WTC11 (cell line): ENCODE data around the gene COG5. TPM values are rescaled to one million over a fixed set of nuclear protein-coding genes. Genes with fewer than 3 reads are reported as not detected.

Experiments
- ATAC-seq: fragments of 200-7000 bp; cut with Tn5 transposase; 2 replicates; pipeline ENCODE4 v1.10.0; 2021; ENCODE audit warnings: mild to moderate bottlenecking, moderate library complexity
- CTCF ChIA-PET: fragments of 300-600 bp; sonication (Branson Sonifier 250); formaldehyde crosslinking; loops from one replicate; lab custom pipeline; 2021; ENCODE audit warnings: antibody characterized with exemption; lab: Charles Lee
- POLR2A ChIA-PET: fragments of 350-600 bp; sonication (Branson Sonifier 250); formaldehyde crosslinking; loops from one replicate; lab custom pipeline; 2021; ENCODE audit warnings: antibody characterized with exemption; lab: Charles Lee
- DNase-seq: peaks from one replicate; pipeline ENCODE4 v3.0.0; 2021; ENCODE audit warnings: low spot score
- H3K27ac Mint-ChIP-seq: 2 replicates; pipeline ENCODE4 v1.8.0; 2021; ENCODE audit warnings: mixed read lengths
- H3K27me3 Mint-ChIP-seq: 2 replicates; pipeline ENCODE4 v1.8.0; 2021; ENCODE audit warnings: low read depth, mild to moderate bottlenecking, moderate library complexity, mixed read lengths
- H3K36me3 Mint-ChIP-seq: 2 replicates; pipeline ENCODE4 v1.8.0; 2021; ENCODE audit warnings: mixed read lengths
- H3K4me1 Mint-ChIP-seq: 2 replicates; pipeline ENCODE4 v1.8.0; 2022; ENCODE audit warnings: mixed read lengths
- H3K4me3 Mint-ChIP-seq: 2 replicates; pipeline ENCODE4 v1.8.0; 2021; ENCODE audit warnings: mild to moderate bottlenecking, moderate library complexity, mixed read lengths
- H3K9me3 Mint-ChIP-seq: 2 replicates; pipeline ENCODE4 v1.8.0; 2021; ENCODE audit warnings: mixed read lengths
- FOXP1 ChIP-seq: sonication (generic); formaldehyde crosslinking; IDR thresholded peaks from 2 replicates; pipeline ENCODE4 v1.8.0; 2022; ENCODE audit warnings: missing genetic modification reagents, mild to moderate bottlenecking, moderate library complexity, borderline replicate concordance
- GABPB1 ChIP-seq: sonication (generic); formaldehyde crosslinking; IDR thresholded peaks from 2 replicates; pipeline ENCODE4 v1.8.1; 2023; ENCODE audit warnings: mild to moderate bottlenecking, missing genetic modification reagents
- GTF2I ChIP-seq: fragments of 250-450 bp; sonication (Bioruptor Pico); conservative IDR thresholded peaks from 2 replicates; pipeline ENCODE4 v1.4.0; 2021; ENCODE audit warnings: mild to moderate bottlenecking
- KAT7 ChIP-seq: sonication (generic); formaldehyde crosslinking; IDR thresholded peaks from 2 replicates; pipeline ENCODE4 v1.8.1; 2023; ENCODE audit warnings: missing genetic modification reagents, mild to moderate bottlenecking, borderline replicate concordance
- PRRX2 ChIP-seq: fragments of 250-450 bp; sonication (Bioruptor Pico); IDR thresholded peaks from 2 replicates; pipeline ENCODE4 v1.8.0; 2021; ENCODE audit warnings: mild to moderate bottlenecking
- TEAD1 ChIP-seq: sonication (generic); formaldehyde crosslinking; IDR thresholded peaks from 2 replicates; pipeline ENCODE4 v1.8.0; 2022; ENCODE audit warnings: mild to moderate bottlenecking, missing genetic modification reagents
- ZNF263 ChIP-seq: sonication (generic); formaldehyde crosslinking; IDR thresholded peaks from 2 replicates; pipeline ENCODE4 v1.8.1; 2022; ENCODE audit warnings: low read depth, mild to moderate bottlenecking, moderate library complexity, missing genetic modification reagents
- ZNF317 ChIP-seq: sonication (generic); formaldehyde crosslinking; IDR thresholded peaks from 2 replicates; pipeline ENCODE4 v1.8.1; 2023; ENCODE audit warnings: low read depth, mild to moderate bottlenecking, moderate library complexity, missing genetic modification reagents, borderline replicate concordance
- ZNF423 ChIP-seq: fragments of 250-450 bp; sonication (Bioruptor Pico); IDR thresholded peaks from 2 replicates; pipeline ENCODE4 v2.1.2; 2022; ENCODE audit warnings: mild to moderate bottlenecking, moderate library complexity
- total RNA-seq: library from RNA; stranded (reverse); gene quantifications from 3 replicates; pipeline ENCODE4 v1.2.3, GENCODE V29; 2021
- TF ChIP-seq, protein P1 (sequence below): fragments of 250-450 bp; sonication (Bioruptor Pico); IDR thresholded peaks from 2 replicates; pipeline ENCODE4 v1.9.0; 2021; ENCODE audit warnings: moderate library complexity, mild to moderate bottlenecking, inconsistent platforms, borderline replicate concordance
- TF ChIP-seq, protein P2 (sequence below): sonication (generic); formaldehyde crosslinking; IDR thresholded peaks from 2 replicates; pipeline ENCODE4 v1.8.0; 2022; ENCODE audit warnings: mild to moderate bottlenecking, missing genetic modification reagents
- TF ChIP-seq, protein P3 (sequence below): sonication (generic); formaldehyde crosslinking; IDR thresholded peaks from 2 replicates; pipeline ENCODE4 v1.8.1; 2023; ENCODE audit warnings: mild to moderate bottlenecking, missing genetic modification reagents, moderate library complexity
- TF ChIP-seq, protein P4 (sequence below): sonication (generic); formaldehyde crosslinking; IDR thresholded peaks from 2 replicates; pipeline ENCODE4 v1.8.1; 2022; ENCODE audit warnings: low read depth, missing genetic modification reagents, borderline replicate concordance
- TF ChIP-seq, protein P5 (sequence below): sonication (generic); formaldehyde crosslinking; IDR thresholded peaks from 2 replicates; pipeline ENCODE4 v1.8.1; 2022; ENCODE audit warnings: mild to moderate bottlenecking, missing genetic modification reagents, moderate library complexity, borderline replicate concordance
- TF ChIP-seq, protein P6 (sequence below): sonication (generic); formaldehyde crosslinking; conservative IDR thresholded peaks from 2 replicates; pipeline ENCODE4 v1.8.1; 2022; ENCODE audit warnings: mild to moderate bottlenecking, missing genetic modification reagents
- TF ChIP-seq, protein P7 (sequence below): sonication (generic); formaldehyde crosslinking; IDR thresholded peaks from 2 replicates; pipeline ENCODE4 v1.8.0; 2023; ENCODE audit warnings: missing genetic modification reagents, mild to moderate bottlenecking, borderline replicate concordance

Gene COG5
- total RNA-seq, 1 experiment from 2014 or later: 23.8 TPM

DNA sequence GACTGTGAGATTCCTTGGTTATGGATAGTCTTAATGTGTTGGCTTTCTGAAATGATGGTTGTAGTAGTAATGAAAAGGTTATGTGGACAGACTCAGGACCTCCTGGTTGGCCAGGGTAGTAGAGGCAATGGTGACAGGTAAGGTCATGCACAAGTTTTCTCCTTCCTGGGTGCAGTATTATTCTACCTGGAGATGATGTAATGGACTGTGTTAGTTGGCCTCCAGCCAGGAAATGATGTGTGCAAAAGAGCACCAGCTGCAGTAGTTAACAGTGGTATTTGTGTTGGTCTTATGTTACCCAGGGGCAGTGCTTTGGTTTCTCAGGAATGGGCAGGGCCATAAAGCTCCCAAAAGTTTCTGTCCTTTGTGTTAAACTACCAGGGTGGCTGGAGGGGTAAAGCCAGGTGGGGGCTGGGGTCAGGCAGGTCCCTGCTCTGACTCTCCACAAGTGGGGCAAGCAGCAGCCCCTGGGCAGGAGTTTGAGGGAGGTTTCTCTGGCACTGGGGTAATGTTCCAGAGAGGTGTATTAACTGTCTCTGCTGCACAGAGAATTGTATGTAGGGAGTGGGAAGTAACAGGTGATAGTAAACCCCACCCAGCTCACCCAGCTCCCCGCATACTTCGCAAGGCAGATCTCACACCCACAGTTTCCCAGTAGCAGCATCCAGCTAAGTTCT lies 57.6 kb downstream of the COG5 start:
- H3K4me3 Mint-ChIP-seq: no peak overlapping the region
- no peak overlapping the region for H3K27ac Mint-ChIP-seq
- no peaks in the 10 kb centered on the region for H3K27me3 Mint-ChIP-seq
- no peak for DNase-seq
- TF ChIP-seq GABPB1 (CRISPR knock-in tag): 0 out of 2 replicates have a peak, but pooled peaks have one; percentile 30
- TF ChIP-seq, protein P1, sequence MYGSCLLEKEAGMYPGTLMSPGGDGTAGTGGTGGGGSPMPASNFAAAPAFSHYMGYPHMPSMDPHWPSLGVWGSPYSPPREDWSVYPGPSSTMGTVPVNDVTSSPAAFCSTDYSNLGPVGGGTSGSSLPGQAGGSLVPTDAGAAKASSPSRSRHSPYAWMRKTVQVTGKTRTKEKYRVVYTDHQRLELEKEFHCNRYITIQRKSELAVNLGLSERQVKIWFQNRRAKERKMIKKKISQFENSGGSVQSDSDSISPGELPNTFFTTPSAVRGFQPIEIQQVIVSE: no peak
- TF ChIP-seq, all 79 proteins: peak for 1
- Mint-ChIP-seq H3K4me1 (no peaks in the 10 kb centered on the region; the same call in 1 of the 2 replicates), H3K36me3 (peaks cover 41% of the 10 kb centered on the region), H3K9me3 (peaks cover 33% of the 10 kb centered on the region)
- ChIA-PET CTCF (no interaction called here), POLR2A (no interaction called here)
- ATAC-seq: no peak

DNA sequence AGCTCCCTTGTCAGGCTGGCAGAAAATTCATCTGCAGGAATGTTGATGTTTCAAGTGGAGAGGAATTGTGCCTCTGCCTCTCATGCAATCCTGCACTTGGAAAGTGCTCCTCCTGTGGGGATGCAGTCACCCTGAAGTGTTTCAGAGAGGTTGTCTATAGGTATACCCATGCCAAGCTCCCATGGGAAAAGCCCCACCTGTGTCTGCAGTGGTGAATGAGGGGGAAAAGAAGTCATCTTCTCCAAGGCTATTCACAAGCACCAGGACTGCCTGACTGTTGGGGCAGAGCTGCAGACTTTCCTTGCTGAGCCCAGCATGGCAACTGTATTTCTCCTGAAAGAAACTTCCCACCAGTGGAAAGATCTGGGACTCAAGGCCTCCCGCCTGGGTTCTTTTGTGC lies 58.4 kb downstream of the COG5 start:
- ATAC-seq (no peak), DNase-seq (no peak)
- CTCF ChIA-PET: no interaction called here
- peaks cover 33% of the 10 kb centered on the region for H3K36me3 Mint-ChIP-seq
- peaks cover 25% of the 10 kb centered on the region for H3K9me3 Mint-ChIP-seq
- H3K27ac Mint-ChIP-seq: no peak overlapping the region
- H3K4me1 Mint-ChIP-seq: no peaks in the 10 kb centered on the region; the same call in 1 of the 2 replicates
- no peak overlapping the region for H3K4me3 Mint-ChIP-seq
- POLR2A ChIA-PET: no interaction called here
- TF ChIP-seq, protein P2, sequence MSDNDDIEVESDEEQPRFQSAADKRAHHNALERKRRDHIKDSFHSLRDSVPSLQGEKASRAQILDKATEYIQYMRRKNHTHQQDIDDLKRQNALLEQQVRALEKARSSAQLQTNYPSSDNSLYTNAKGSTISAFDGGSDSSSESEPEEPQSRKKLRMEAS: no peak
- TF ChIP-seq ZNF423 (no peak), GTF2I (no peak), KAT7 (no peak), PRRX2 (no peak), ZNF263 (CRISPR knock-in tag) (no peak), TEAD1 (no peak), FOXP1 (no peak), ZNF317 (CRISPR knock-in tag) (no peak)
- TF ChIP-seq, protein P3, sequence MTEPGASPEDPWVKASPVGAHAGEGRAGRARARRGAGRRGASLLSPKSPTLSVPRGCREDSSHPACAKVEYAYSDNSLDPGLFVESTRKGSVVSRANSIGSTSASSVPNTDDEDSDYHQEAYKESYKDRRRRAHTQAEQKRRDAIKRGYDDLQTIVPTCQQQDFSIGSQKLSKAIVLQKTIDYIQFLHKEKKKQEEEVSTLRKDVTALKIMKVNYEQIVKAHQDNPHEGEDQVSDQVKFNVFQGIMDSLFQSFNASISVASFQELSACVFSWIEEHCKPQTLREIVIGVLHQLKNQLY (CRISPR knock-in tag): no peak
- TF ChIP-seq, protein P4, sequence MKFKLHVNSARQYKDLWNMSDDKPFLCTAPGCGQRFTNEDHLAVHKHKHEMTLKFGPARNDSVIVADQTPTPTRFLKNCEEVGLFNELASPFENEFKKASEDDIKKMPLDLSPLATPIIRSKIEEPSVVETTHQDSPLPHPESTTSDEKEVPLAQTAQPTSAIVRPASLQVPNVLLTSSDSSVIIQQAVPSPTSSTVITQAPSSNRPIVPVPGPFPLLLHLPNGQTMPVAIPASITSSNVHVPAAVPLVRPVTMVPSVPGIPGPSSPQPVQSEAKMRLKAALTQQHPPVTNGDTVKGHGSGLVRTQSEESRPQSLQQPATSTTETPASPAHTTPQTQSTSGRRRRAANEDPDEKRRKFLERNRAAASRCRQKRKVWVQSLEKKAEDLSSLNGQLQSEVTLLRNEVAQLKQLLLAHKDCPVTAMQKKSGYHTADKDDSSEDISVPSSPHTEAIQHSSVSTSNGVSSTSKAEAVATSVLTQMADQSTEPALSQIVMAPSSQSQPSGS (CRISPR knock-in tag): no peak
- TF ChIP-seq, protein P5, sequence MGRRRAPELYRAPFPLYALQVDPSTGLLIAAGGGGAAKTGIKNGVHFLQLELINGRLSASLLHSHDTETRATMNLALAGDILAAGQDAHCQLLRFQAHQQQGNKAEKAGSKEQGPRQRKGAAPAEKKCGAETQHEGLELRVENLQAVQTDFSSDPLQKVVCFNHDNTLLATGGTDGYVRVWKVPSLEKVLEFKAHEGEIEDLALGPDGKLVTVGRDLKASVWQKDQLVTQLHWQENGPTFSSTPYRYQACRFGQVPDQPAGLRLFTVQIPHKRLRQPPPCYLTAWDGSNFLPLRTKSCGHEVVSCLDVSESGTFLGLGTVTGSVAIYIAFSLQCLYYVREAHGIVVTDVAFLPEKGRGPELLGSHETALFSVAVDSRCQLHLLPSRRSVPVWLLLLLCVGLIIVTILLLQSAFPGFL (CRISPR knock-in tag): no peak
- TF ChIP-seq, protein P6, sequence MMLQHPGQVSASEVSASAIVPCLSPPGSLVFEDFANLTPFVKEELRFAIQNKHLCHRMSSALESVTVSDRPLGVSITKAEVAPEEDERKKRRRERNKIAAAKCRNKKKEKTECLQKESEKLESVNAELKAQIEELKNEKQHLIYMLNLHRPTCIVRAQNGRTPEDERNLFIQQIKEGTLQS (CRISPR knock-in tag): no peak
- TF ChIP-seq, protein P7, sequence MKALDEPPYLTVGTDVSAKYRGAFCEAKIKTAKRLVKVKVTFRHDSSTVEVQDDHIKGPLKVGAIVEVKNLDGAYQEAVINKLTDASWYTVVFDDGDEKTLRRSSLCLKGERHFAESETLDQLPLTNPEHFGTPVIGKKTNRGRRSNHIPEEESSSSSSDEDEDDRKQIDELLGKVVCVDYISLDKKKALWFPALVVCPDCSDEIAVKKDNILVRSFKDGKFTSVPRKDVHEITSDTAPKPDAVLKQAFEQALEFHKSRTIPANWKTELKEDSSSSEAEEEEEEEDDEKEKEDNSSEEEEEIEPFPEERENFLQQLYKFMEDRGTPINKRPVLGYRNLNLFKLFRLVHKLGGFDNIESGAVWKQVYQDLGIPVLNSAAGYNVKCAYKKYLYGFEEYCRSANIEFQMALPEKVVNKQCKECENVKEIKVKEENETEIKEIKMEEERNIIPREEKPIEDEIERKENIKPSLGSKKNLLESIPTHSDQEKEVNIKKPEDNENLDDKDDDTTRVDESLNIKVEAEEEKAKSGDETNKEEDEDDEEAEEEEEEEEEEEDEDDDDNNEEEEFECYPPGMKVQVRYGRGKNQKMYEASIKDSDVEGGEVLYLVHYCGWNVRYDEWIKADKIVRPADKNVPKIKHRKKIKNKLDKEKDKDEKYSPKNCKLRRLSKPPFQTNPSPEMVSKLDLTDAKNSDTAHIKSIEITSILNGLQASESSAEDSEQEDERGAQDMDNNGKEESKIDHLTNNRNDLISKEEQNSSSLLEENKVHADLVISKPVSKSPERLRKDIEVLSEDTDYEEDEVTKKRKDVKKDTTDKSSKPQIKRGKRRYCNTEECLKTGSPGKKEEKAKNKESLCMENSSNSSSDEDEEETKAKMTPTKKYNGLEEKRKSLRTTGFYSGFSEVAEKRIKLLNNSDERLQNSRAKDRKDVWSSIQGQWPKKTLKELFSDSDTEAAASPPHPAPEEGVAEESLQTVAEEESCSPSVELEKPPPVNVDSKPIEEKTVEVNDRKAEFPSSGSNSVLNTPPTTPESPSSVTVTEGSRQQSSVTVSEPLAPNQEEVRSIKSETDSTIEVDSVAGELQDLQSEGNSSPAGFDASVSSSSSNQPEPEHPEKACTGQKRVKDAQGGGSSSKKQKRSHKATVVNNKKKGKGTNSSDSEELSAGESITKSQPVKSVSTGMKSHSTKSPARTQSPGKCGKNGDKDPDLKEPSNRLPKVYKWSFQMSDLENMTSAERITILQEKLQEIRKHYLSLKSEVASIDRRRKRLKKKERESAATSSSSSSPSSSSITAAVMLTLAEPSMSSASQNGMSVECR: no peak
- H3K27me3 Mint-ChIP-seq: no peaks in the 10 kb centered on the region
